Measurements from ENCODE around the gene COL26A1. TPM values are rescaled to one million over a fixed set of nuclear protein-coding genes. Genes with fewer than 3 reads are reported as not detected.

Gene COL26A1
- total and polyA plus RNA-seq, 2 experiments from 2014 or later = 11.6 to 19.1 TPM

DNA sequence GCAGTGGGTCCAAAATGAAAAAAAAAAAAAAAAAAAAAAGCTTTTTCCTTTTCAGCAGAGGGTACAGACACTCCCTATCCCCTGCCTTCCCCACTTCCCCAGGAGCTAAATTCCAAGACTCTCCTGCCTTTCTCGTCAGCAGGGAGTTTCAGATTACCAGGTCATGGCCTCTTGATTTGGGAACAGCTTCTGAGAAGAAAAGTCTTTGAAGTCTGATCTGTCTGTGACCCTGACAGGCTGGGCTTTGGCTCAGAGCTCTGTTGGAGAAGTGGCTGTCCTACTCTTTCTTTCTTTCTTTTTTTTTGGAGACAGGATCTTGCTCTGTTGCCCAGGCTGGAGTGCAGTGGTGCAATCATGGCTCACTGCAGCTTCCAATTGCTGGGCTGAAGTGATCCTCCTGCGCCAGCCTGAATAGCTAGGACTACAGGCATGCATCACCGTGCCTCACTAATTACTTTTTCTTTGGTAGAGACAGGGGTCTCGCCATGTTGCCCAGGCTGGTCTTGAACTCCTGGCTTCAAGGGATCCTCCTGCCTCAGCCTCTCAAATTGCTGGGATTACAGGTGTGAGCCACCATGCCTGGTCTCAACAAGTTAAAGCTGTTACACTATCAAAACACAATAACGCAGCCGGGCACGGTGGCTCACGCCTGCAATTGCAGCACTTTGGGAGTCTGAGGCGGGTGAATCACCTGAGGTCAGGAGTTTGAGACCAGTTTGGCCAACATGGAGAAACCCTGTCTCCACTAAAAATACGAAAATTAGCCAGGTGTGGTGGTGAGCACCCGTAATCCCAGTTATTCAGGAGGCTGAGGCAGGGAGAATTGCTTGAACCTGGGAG, 59.9 kb downstream of the COL26A1 start:
- Histone ChIP-seq H3K9me2 (replicated peaks; ENCODE audit: insufficient read depth) (no peaks in the 10 kb centered on the region), H3K27me3 (no peaks in the 10 kb centered on the region), H3K4me1 (ENCODE audit: insufficient read depth) (no peaks in the 10 kb centered on the region), H2AFZ (no peak overlapping the region), H4K20me1 (ENCODE audit: insufficient read depth, poor library complexity, severe bottlenecking) (no peaks in the 10 kb centered on the region), H3K4me2 (no peak overlapping the region), H3K79me2 (no peaks in the 10 kb centered on the region), H3K27ac (no peak overlapping the region), H3K4me3 (no peak overlapping the region), H3K9me3 (ENCODE audit: low read depth) (no peaks in the 10 kb centered on the region), H3K36me3 (replicated peaks; ENCODE audit: insufficient read depth, low read depth) (no peaks in the 10 kb centered on the region)
- TF ChIP-seq EZH2 (IDR thresholded peaks at IDR 0.05; ENCODE audit: borderline replicate concordance) (no peak), EZH2phosphoT487 (IDR thresholded peaks at IDR 0.05; ENCODE audit: low read depth, severe bottlenecking, unreplicated experiment) (no peak)
- TF ChIP-seq, protein P1, sequence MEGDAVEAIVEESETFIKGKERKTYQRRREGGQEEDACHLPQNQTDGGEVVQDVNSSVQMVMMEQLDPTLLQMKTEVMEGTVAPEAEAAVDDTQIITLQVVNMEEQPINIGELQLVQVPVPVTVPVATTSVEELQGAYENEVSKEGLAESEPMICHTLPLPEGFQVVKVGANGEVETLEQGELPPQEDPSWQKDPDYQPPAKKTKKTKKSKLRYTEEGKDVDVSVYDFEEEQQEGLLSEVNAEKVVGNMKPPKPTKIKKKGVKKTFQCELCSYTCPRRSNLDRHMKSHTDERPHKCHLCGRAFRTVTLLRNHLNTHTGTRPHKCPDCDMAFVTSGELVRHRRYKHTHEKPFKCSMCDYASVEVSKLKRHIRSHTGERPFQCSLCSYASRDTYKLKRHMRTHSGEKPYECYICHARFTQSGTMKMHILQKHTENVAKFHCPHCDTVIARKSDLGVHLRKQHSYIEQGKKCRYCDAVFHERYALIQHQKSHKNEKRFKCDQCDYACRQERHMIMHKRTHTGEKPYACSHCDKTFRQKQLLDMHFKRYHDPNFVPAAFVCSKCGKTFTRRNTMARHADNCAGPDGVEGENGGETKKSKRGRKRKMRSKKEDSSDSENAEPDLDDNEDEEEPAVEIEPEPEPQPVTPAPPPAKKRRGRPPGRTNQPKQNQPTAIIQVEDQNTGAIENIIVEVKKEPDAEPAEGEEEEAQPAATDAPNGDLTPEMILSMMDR (IDR thresholded peaks at IDR 0.05; ENCODE audit: poor library complexity) = no peak
- no peak for DNase-seq (ENCODE audit: low spot score)
- 95% methylated on average over 11 of the region's 11 CpGs for WGBS (ENCODE audit: low lambda C conversion rate, missing lambda C conversion rate)

DNA sequence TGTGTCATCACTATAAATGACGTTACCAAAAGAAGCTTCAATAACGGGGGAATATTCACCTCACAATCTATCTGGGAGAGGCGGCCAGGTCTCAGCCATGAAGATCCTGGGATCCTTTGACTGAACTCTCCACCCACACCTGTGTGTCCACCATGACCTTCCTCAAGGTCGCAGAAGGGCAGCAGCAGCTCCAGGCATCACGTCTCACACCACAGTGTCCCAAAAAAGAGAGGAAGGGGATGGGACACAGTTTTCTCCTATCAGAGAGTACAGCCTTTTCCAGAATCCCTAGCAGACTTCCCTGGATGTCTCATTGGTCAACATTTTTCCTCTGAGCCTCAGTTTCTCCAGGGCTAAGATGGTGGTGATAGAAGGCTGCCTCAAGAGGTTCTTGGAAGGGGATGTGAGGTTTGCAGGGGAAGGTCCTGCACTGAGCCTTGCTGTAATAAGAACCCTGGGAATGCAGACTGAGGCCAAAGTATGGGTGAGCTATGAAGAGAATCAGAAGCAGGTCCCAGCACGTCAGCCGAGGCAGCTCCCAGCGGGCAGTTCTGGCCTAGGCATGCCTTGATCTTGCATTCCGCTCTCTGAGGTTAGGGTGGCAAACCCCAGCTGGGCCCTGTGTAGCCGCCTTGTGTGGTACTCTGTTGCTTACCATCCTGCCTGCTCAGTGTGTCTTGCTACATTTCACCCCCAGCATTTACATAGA, 63.8 kb downstream of the COL26A1 start:
- Histone ChIP-seq H4K20me1 (ENCODE audit: insufficient read depth, poor library complexity, severe bottlenecking) (no peaks in the 10 kb centered on the region), H3K9me3 (ENCODE audit: low read depth) (no peaks in the 10 kb centered on the region), H3K27me3 (no peaks in the 10 kb centered on the region), H3K4me1 (ENCODE audit: insufficient read depth) (no peaks in the 10 kb centered on the region), H3K9me2 (replicated peaks; ENCODE audit: insufficient read depth) (no peaks in the 10 kb centered on the region), H3K36me3 (replicated peaks; ENCODE audit: insufficient read depth, low read depth) (no peaks in the 10 kb centered on the region), H3K4me3 (no peak overlapping the region), H3K4me2 (no peak overlapping the region), H2AFZ (no peak overlapping the region), H3K79me2 (no peaks in the 10 kb centered on the region), H3K27ac (no peak overlapping the region)
- TF ChIP-seq EZH2 (IDR thresholded peaks at IDR 0.05; ENCODE audit: borderline replicate concordance) (no peak), EZH2phosphoT487 (IDR thresholded peaks at IDR 0.05; ENCODE audit: low read depth, severe bottlenecking, unreplicated experiment) (no peak)
- TF ChIP-seq, protein P1 (IDR thresholded peaks at IDR 0.05; ENCODE audit: poor library complexity) = no peak
- no peak for DNase-seq (ENCODE audit: low spot score)
- WGBS (ENCODE audit: low lambda C conversion rate, missing lambda C conversion rate) = 83% methylated on average over 10 of the region's 10 CpGs

DNA sequence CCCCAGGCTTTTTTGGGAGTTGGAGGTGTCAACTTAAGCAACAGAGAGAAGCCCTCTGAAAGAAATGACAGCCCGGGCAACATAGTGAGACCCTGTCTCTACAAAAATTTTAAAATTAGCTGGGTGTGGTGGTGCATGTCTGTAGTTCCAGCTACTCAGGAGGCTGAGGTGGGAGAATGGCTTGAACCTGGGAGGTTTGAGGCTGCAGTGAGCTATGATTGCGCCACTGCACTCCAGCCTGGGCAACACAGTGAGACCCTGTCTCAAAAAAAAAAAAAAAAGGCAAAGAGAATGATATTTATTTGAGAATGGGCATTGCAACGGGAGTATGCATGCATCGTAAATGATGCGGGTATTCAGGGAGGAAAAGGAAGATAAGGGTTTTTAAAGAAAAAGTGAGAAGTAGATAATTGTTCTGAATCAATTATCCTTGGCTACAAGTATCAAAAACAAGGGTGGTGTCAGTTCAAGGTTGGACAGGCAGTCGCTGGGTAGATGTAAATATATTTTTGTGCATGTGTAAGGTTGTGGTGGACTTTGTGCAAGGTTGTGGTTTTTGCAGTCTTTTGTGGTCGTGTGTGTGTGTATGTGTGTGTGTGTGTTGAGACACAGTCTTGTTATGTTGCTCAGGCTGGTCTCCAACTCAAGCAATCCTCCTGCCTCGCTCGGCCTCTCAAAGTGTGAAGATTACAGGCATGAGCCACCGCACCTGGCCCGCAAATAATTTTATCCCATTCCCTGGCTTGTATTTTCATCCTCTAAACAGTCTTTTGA, 65.6 kb downstream of the COL26A1 start:
- H3K36me3 ChIP-seq (replicated peaks; ENCODE audit: insufficient read depth, low read depth) = no peaks in the 10 kb centered on the region
- H3K4me2 ChIP-seq = no peak overlapping the region
- no peak overlapping the region for H2AFZ ChIP-seq
- H3K27ac ChIP-seq = no peak overlapping the region
- no peaks in the 10 kb centered on the region for H3K4me1 ChIP-seq (ENCODE audit: insufficient read depth)
- H3K9me2 ChIP-seq (replicated peaks; ENCODE audit: insufficient read depth) = no peaks in the 10 kb centered on the region
- 91% methylated on average over 11 of the region's 11 CpGs for WGBS (ENCODE audit: low lambda C conversion rate, missing lambda C conversion rate)
- H3K79me2 ChIP-seq = no peaks in the 10 kb centered on the region
- no peak for DNase-seq (ENCODE audit: low spot score)
- no peak overlapping the region for H3K4me3 ChIP-seq
- H4K20me1 ChIP-seq (ENCODE audit: insufficient read depth, poor library complexity, severe bottlenecking) = no peaks in the 10 kb centered on the region
- H3K9me3 ChIP-seq (ENCODE audit: low read depth) = no peaks in the 10 kb centered on the region
- TF ChIP-seq, protein P1 (IDR thresholded peaks at IDR 0.05; ENCODE audit: poor library complexity) = no peak
- H3K27me3 ChIP-seq = no peaks in the 10 kb centered on the region
